Caco-2 (cell line): ENCODE data around the gene LPIN1. TPM values are rescaled to one million over a fixed set of nuclear protein-coding genes. Genes with fewer than 3 reads are reported as not detected.
"Not testable (repeated sequence)": the region's sequence is repeated elsewhere in the genome, so short reads cannot be mapped to it uniquely, and the experiment has no call there.

Source experiments
- BruUV-seq: library from RNA; stranded (reverse); fragments of 400-500 nt; replicated peaks from 2 replicates; lab custom pipeline; 2021; lab: Mats Ljungman, UMichigan
- CTCF ChIA-PET: fragments of 300-600 bp; sonication (Branson Sonifier 250); formaldehyde crosslinking; loops from one replicate; lab custom pipeline; 2022; ENCODE audit warnings: antibody characterized with exemption; lab: Charles Lee
- POLR2A ChIA-PET: fragments of 300-600 bp; sonication (Branson Sonifier 250); formaldehyde crosslinking; loops from one replicate; lab custom pipeline; 2022; ENCODE audit warnings: antibody characterized with exemption; lab: Charles Lee
- DNase-seq, 2 experiments: peaks; one replicate each; pipeline versions ENCODE4 v3.0.0 to v3.0.0-alpha.2; 2020 to 2022
- H3K27me3 ChIP-seq: replicated peaks from 2 replicates; pipeline ENCODE4 v1.6.0; 2011; ENCODE audit warnings: low read length; ENCODE audit not compliant: control insufficient read depth, insufficient read depth
- H3K36me3 ChIP-seq: 2 replicates; pipeline ENCODE4 v1.5.1; 2011; ENCODE audit warnings: low read length; ENCODE audit not compliant: control insufficient read depth, insufficient read depth
- H3K4me1 ChIP-seq: fragments of 250-450 bp; sonication (Bioruptor Pico); 2 replicates; pipeline ENCODE4 v1.5.1; 2020; ENCODE audit warnings: mild to moderate bottlenecking
- H3K4me3 ChIP-seq: 2 replicates; pipeline ENCODE4 v1.5.1; 2011; ENCODE audit warnings: low read depth, mild to moderate bottlenecking, control low read depth, low read length
- H3K9me3 ChIP-seq: fragments of 250-450 bp; sonication (Bioruptor Pico); 2 replicates; pipeline ENCODE4 v1.5.1; 2020; ENCODE audit warnings: mild to moderate bottlenecking, moderate library complexity
- H3K27ac Mint-ChIP-seq: one replicate; pipeline ENCODE4 v1.8.0; 2022; ENCODE audit warnings: mixed read lengths; ENCODE audit not compliant: unreplicated experiment
- H3K27me3 Mint-ChIP-seq: one replicate; pipeline ENCODE4 v1.8.0; 2022; ENCODE audit warnings: mixed read lengths; ENCODE audit not compliant: insufficient read depth, unreplicated experiment
- H3K36me3 Mint-ChIP-seq: one replicate; pipeline ENCODE4 v1.8.0; 2022; ENCODE audit warnings: mild to moderate bottlenecking, mixed read lengths; ENCODE audit not compliant: insufficient read depth, unreplicated experiment
- H3K4me1 Mint-ChIP-seq: one replicate; pipeline ENCODE4 v1.8.0; 2022; ENCODE audit warnings: low read depth, mixed read lengths; ENCODE audit not compliant: unreplicated experiment
- H3K4me3 Mint-ChIP-seq: one replicate; pipeline ENCODE4 v1.8.0; 2022; ENCODE audit warnings: mild to moderate bottlenecking, moderate library complexity, mixed read lengths; ENCODE audit not compliant: unreplicated experiment
- H3K9me3 Mint-ChIP-seq: one replicate; pipeline ENCODE4 v1.8.0; 2022; ENCODE audit warnings: mixed read lengths; ENCODE audit not compliant: unreplicated experiment
- intact Hi-C: fragments of 100-400 bp; cut with micrococcal nuclease; formaldehyde crosslinking; loops from one replicate; pipeline ENCODE4 v1.10.0; 2022; ENCODE audit not compliant: unreplicated experiment
- total RNA-seq: library from RNA; stranded (reverse); gene quantifications from 2 replicates; pipeline ENCODE4 v1.2.3, GENCODE V29; 2022
- TF ChIP-seq, protein P1 (sequence below), 2 experiments: fragments of 200-600 bp in 1 of 2; IDR thresholded peaks; 1 replicate in 1 of 2; 2 replicates in 1 of 2; pipeline versions ENCODE4 v1.5.1 to v1.8.0; 2011 to 2022; ENCODE audit warnings: antibody characterized with exemption in 1 of 2, control low read depth in 1 of 2, inconsistent platforms in 1 of 2, low read depth in 1 of 2, low read length in 1 of 2, mild to moderate bottlenecking in 1 of 2, moderate library complexity in 1 of 2; ENCODE audit not compliant: insufficient read depth in 1 of 2, severe bottlenecking in 1 of 2, unreplicated experiment in 1 of 2

The LPIN1 gene
- total RNA-seq, 1 experiment from 2014 or later, result 12.5 TPM

- no peaks in the 10 kb centered on the region for H3K9me3 Mint-ChIP-seq
- no peak overlapping the region for H3K4me3 ChIP-seq
- no peaks in the 10 kb centered on the region for H3K9me3 ChIP-seq
- H3K27ac Mint-ChIP-seq, result no peak overlapping the region
- H3K27me3 ChIP-seq, result no peaks in the 10 kb centered on the region
- no TSS peak for BruUV-seq
- no peaks in the 10 kb centered on the region for H3K36me3 ChIP-seq
- no peaks in the 10 kb centered on the region for H3K4me1 Mint-ChIP-seq
- no peak for DNase-seq
- no peaks in the 10 kb centered on the region for H3K4me1 ChIP-seq
- TF ChIP-seq, protein P1, sequence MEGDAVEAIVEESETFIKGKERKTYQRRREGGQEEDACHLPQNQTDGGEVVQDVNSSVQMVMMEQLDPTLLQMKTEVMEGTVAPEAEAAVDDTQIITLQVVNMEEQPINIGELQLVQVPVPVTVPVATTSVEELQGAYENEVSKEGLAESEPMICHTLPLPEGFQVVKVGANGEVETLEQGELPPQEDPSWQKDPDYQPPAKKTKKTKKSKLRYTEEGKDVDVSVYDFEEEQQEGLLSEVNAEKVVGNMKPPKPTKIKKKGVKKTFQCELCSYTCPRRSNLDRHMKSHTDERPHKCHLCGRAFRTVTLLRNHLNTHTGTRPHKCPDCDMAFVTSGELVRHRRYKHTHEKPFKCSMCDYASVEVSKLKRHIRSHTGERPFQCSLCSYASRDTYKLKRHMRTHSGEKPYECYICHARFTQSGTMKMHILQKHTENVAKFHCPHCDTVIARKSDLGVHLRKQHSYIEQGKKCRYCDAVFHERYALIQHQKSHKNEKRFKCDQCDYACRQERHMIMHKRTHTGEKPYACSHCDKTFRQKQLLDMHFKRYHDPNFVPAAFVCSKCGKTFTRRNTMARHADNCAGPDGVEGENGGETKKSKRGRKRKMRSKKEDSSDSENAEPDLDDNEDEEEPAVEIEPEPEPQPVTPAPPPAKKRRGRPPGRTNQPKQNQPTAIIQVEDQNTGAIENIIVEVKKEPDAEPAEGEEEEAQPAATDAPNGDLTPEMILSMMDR (IDR thresholded peaks at IDR 0.05; ENCODE audit: insufficient read depth in 1 of 2, low read depth in 1 of 2, low read length in 1 of 2, severe bottlenecking in 1 of 2, unreplicated experiment in 1 of 2), result no peak
- intact Hi-C loops, result no loop called here
- no peaks in the 10 kb centered on the region for H3K36me3 Mint-ChIP-seq
- no peak overlapping the region for H3K4me3 Mint-ChIP-seq
- CTCF ChIA-PET, result no interaction called here
- POLR2A ChIA-PET, result no interaction called here
- H3K27me3 Mint-ChIP-seq, result peaks cover 23% of the 10 kb centered on the region
Measured at GRCh38 chr2:11837875-11838734, 91.7 kb downstream of the LPIN1 start.

DNA sequence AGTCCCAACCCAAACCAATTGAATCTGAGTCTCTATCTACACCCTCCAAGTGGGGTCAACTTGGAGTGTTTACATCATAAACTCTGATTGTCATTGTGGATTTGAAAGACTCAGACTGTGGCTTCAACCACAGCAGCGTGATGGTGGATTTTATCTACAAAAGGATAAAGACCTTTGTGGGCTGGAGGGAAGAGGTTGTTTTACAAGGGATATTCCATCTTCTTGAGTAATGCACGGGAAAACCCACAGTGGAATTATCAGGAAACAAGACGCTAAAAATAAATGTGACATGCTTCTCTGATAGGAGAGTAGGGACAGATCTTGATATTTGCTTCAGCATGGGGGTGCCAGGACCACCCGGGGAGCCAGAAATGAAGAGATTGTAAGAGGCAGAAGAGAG is 93.5 kb downstream of the LPIN1 start:
- no peaks in the 10 kb centered on the region for H3K9me3 ChIP-seq
- H3K27me3 ChIP-seq, result no peaks in the 10 kb centered on the region
- no peak overlapping the region for H3K4me3 ChIP-seq
- H3K27me3 Mint-ChIP-seq, result peaks cover 23% of the 10 kb centered on the region
- no peaks in the 10 kb centered on the region for H3K36me3 Mint-ChIP-seq
- H3K36me3 ChIP-seq, result no peaks in the 10 kb centered on the region
- H3K4me3 Mint-ChIP-seq, result no peak overlapping the region
- intact Hi-C loops, result no loop called here
- no peak overlapping the region for H3K27ac Mint-ChIP-seq
- H3K4me1 ChIP-seq, result no peaks in the 10 kb centered on the region
- H3K9me3 Mint-ChIP-seq, result no peaks in the 10 kb centered on the region
- ChIA-PET CTCF (no interaction called here), POLR2A (no interaction called here)
- no peak for DNase-seq
- BruUV-seq, result no TSS peak
- H3K4me1 Mint-ChIP-seq, result no peaks in the 10 kb centered on the region
- TF ChIP-seq, protein P1 (IDR thresholded peaks at IDR 0.05; ENCODE audit: insufficient read depth in 1 of 2, low read depth in 1 of 2, low read length in 1 of 2, severe bottlenecking in 1 of 2, unreplicated experiment in 1 of 2), result no peak

DNA sequence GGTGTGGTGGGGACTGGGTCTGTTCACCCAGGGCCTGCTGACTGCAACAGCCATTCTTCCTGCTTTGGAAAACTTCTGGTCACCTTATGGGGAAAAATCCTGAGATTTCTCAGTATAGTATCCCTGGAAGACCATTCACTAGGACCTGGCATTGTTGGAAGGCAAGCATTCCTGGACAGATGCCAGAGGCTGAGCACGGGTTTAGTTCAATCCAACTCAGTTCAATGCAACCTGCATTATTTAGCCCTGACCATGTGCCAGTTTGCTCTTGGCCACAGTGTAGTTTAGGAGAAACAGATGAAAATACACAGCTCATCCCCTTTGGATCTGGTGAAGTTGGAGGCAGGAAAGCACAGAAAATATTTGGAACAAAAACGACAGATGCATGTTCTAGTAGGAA is 95.9 kb downstream of the LPIN1 start:
- intact Hi-C loops, result no loop called here
- CTCF ChIA-PET, result interaction anchor here (0.6 to 0.7 kb wide), 2 partner anchors 8 to 13 kb away, joined by 3 to 5 read pairs; no protein-coding TSS in a partner anchor
- no peaks in the 10 kb centered on the region for H3K27me3 ChIP-seq
- no peaks in the 10 kb centered on the region; the same call in 1 of the 2 replicates for H3K9me3 ChIP-seq
- TF ChIP-seq, protein P1 (IDR thresholded peaks at IDR 0.05; ENCODE audit: insufficient read depth in 1 of 2, low read depth in 1 of 2, low read length in 1 of 2, severe bottlenecking in 1 of 2, unreplicated experiment in 1 of 2), result no peak
- DNase-seq, result no peak
- no peaks in the 10 kb centered on the region for H3K4me1 ChIP-seq
- H3K36me3 ChIP-seq, result no peaks in the 10 kb centered on the region
- Mint-ChIP-seq H3K9me3 (peaks cover 1% of the 10 kb centered on the region), H3K4me1 (no peaks in the 10 kb centered on the region), H3K27me3 (peaks cover 11% of the 10 kb centered on the region), H3K27ac (no peak overlapping the region), H3K36me3 (no peaks in the 10 kb centered on the region), H3K4me3 (no peak overlapping the region)
- H3K4me3 ChIP-seq, result no peak overlapping the region
- BruUV-seq, result no TSS peak
- POLR2A ChIA-PET, result no interaction called here

GRCh38 chr2:11844798-11845197 is 98.4 kb downstream of the LPIN1 start:
- H3K4me1 Mint-ChIP-seq, H3K9me3 Mint-ChIP-seq, H3K27me3 Mint-ChIP-seq, H3K27ac Mint-ChIP-seq, H3K36me3 ChIP-seq, H3K27me3 ChIP-seq, H3K36me3 Mint-ChIP-seq, BruUV-seq, H3K4me1 ChIP-seq, DNase-seq, intact Hi-C loops, H3K4me3 ChIP-seq, POLR2A ChIA-PET, CTCF ChIA-PET, H3K4me3 Mint-ChIP-seq, H3K9me3 ChIP-seq: not testable (repeated sequence)

- H3K27me3 Mint-ChIP-seq, H3K9me3 ChIP-seq, H3K27ac Mint-ChIP-seq, H3K36me3 ChIP-seq, POLR2A ChIA-PET, BruUV-seq, CTCF ChIA-PET, DNase-seq, H3K36me3 Mint-ChIP-seq, H3K9me3 Mint-ChIP-seq, intact Hi-C loops, H3K4me1 ChIP-seq, H3K4me3 ChIP-seq, H3K4me1 Mint-ChIP-seq, H3K4me3 Mint-ChIP-seq, H3K27me3 ChIP-seq: not testable (repeated sequence)
Measured at GRCh38 chr2:11847935-11848334, 101.5 kb downstream of the LPIN1 start.
